Prostate gland (tissue), 2 donors: Measurements from ENCODE around the gene MSX1. TPM values are rescaled to one million over a fixed set of nuclear protein-coding genes. Genes with fewer than 3 reads are reported as not detected.

ENCODE experiments used
- DNase-seq: peaks from one replicate; pipeline ENCODE4 v3.0.0-alpha.2; 2019; ENCODE audit warnings: low spot score
- H3K27ac ChIP-seq, 2 donors: fragments of 200-600 bp; sonication (generic); 2 replicates each; pipeline ENCODE4 v1.5.1; 2017 to 2019
- H3K27me3 ChIP-seq: fragments of 200-600 bp; sonication (generic); replicated peaks from 2 replicates; pipeline ENCODE4 v1.5.1; 2019; ENCODE audit not compliant: insufficient read depth
- H3K36me3 ChIP-seq, 2 donors: fragments of 200-600 bp; sonication (generic); 1 replicate in 1 of 2; 2 replicates in 1 of 2; pipeline versions ENCODE4 v1.5.1 to v1.8.1; 2017 to 2019
- H3K4me1 ChIP-seq: fragments of 200-600 bp; sonication (generic); replicated peaks from 2 replicates; pipeline ENCODE4 v1.5.1; 2019
- H3K4me3 ChIP-seq, 2 donors: fragments of 200-600 bp; sonication (generic); 2 replicates each; pipeline ENCODE4 v1.5.1; 2017 to 2019
- H3K9me3 ChIP-seq: fragments of 200-600 bp; sonication (generic); 2 replicates; pipeline ENCODE4 v1.5.1; 2017
- CTCF ChIP-seq, 4 experiments: fragments of 200-600 bp in 2 of 4; fragments of 450-650 bp in 2 of 4; sonication (generic) in 2 of 4; IDR thresholded peaks; 1 replicate in 3 of 4; 2 replicates in 1 of 4; pipeline ENCODE4 v1.5.1; 2016 to 2019; ENCODE audit warnings: antibody characterized with exemption in 4 of 4, mild to moderate bottlenecking in 2 of 4, moderate library complexity in 2 of 4
- POLR2A ChIP-seq: fragments of 450-650 bp; IDR thresholded peaks from one replicate; pipeline ENCODE4 v1.6.1; 2016; ENCODE audit warnings: antibody characterized with exemption, mild to moderate bottlenecking
- POLR2AphosphoS5 ChIP-seq: sonication (generic); formaldehyde crosslinking; IDR thresholded peaks from one replicate; pipeline ENCODE4 v1.6.1; 2017; ENCODE audit warnings: antibody characterized with exemption
- WGBS: methylation state at CpG from one replicate; pipeline ENCODE4 v1.1.5; 2018; 5-methylcytosine and 5-hydroxymethylcytosine counted together
- intact Hi-C: fragments of 100-400 bp; cut with DNase I; formaldehyde crosslinking; loops from one replicate; pipeline ENCODE4 v1.14.2; 2022
- total RNA-seq, 2 donors: library from RNA; depleted of rRNA; stranded (reverse); fragments of >200 nt; gene quantifications; one replicate each; pipeline ENCODE4 v1.1.0, GENCODE V29; 2016

Gene MSX1
- total RNA-seq, 2 donors from 2014 or later = 2.2 to 4.2 TPM

DNA sequence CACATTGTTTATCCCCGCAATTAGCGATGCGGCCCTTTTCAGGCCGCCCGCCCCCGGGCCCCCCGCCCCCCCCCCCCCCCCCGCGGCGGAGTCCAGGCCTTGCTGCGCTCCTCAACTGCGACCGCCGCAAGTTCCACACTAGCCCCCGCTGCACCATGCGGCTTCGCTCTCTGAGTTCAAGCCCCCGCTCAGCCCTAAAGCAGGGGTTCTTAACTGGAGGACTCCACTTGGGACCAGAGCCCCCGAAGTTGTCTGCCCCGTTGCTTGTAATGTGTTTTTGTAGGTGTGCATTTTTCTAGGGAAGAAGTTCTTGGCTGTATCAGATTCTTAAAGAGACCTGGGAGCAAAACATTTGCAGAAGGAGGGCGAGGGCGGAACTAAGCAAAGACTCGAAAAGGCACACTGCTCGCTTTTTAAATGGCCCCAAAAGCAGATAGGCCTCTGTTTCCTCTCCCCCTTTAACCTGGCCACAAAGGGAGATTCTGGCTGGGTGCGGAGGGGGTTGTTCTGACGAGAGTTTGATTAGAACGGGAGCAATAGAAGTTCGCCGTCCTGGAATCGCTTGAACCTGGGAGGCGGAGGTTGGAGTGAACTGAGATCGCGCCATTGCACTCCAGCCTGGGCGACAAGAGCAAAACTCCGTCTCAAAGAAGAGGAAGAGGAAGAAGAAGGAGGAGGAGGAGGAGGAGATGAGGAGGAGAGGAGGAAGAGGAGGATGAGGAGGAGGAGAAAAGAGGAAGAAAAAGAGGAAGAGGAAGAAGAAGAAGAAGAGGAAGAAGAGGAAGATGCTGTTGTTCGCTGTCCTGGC, 2.3 kb upstream of the MSX1 start:
- H3K27me3 ChIP-seq = peaks cover 33% of the 10 kb centered on the region
- no peaks in the 10 kb centered on the region for H3K9me3 ChIP-seq
- no peaks in the 10 kb centered on the region for H3K36me3 ChIP-seq
- H3K27ac ChIP-seq = no peak overlapping the region
- TF ChIP-seq POLR2AphosphoS5 (no peak), POLR2A (no peak), CTCF (IDR thresholded peaks at IDR 0.05) (no peak)
- peaks cover 9% of the 10 kb centered on the region for H3K4me1 ChIP-seq
- intact Hi-C loops = no loop called here
- H3K4me3 ChIP-seq = peak overlapping the region in 1 of 2 donors; percentile 19
- WGBS = 35% methylated on average over 31 of the region's 36 CpGs
- no peak for DNase-seq

DNA sequence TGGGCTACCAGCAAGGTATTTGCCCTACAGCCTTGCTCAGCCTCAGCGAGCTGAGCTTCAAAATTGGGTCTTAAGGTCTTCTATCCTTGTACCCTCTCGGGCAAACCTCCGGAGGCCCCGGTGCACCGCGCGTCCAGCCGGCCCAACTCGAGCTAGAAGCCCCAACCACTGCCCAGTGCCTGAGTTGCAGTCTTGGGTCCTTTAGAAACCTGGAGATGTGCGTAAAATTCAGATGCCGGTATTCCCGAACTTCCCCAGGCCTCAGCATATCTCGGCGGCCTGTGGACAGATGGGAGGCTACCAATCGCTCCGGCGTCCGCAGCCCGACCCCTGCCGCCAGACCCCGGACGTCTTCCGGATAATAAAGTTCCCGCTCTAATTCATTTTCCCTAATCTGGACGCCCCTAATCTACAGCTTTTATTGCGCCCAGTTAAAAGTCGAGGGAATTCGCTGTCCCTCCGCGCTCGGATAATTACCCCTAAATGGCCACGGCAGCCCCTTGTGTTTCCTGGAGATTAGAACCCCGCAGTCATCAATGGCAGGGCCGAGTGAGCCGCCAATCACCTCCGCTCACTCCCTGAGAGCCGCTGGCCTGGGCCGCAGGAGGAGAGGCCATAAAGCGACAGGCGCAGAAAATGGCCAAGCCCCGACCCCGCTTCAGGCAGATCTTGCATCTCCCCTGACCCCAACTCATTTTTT, 1.5 kb upstream of the MSX1 start:
- intact Hi-C loops = no loop called here
- peaks cover 7% of the 10 kb centered on the region for H3K4me1 ChIP-seq
- WGBS = 60% methylated on average over 42 of the region's 42 CpGs
- DNase-seq = no peak
- H3K4me3 ChIP-seq = no peak overlapping the region
- TF ChIP-seq POLR2AphosphoS5 = no peak
- TF ChIP-seq POLR2A = no peak
- TF ChIP-seq CTCF (IDR thresholded peaks at IDR 0.05) = no peak
- H3K9me3 ChIP-seq = no peaks in the 10 kb centered on the region
- H3K36me3 ChIP-seq = no peaks in the 10 kb centered on the region
- H3K27ac ChIP-seq = no peak overlapping the region
- peaks cover 34% of the 10 kb centered on the region for H3K27me3 ChIP-seq

DNA sequence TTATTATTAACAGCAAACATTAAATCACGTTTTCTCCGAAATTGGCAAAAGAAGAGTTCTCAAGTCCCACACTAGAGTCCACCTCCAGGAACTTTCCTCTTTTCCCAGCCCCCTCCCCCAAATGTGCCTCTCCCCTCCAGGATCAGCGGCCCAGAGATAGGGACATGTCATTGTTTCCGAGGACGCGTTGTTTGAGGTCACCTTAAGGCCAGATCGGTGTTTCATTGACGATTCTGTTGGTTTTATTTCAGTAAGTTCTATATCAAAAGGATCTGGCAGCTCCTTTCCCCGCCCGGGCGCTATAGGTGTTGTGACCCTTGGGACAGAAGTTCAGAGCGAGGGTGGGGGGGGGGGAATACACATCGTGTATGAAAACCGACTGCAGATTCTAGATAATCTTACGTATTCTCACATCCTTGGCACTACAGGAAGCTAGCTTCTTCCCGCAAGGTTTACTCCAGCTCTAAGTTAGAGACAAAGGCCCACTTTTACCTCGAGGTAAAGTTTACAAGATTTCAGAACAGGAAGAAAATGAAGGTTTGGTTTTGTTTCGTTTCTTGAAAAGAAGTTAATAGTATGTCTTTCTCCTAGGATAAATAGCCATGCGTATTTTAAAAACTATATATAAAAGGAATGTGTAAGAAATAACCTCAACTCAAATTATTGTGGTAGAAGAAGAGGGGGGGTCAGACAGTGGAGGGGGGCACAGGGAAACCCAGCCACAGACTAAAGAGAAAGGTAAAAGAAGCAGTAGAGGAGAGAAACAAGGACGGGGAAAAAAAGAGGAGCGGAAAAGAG, 739 bp upstream of the MSX1 start:
- no peaks in the 10 kb centered on the region for H3K36me3 ChIP-seq
- peaks cover 33% of the 10 kb centered on the region for H3K27me3 ChIP-seq
- intact Hi-C loops = no loop called here
- H3K4me1 ChIP-seq = peaks cover 3% of the 10 kb centered on the region
- no peaks in the 10 kb centered on the region for H3K9me3 ChIP-seq
- no peak for DNase-seq
- H3K4me3 ChIP-seq = peak overlapping the region; percentile 48 to 53
- no peak overlapping the region for H3K27ac ChIP-seq
- TF ChIP-seq CTCF (IDR thresholded peaks at IDR 0.05) = no peak
- TF ChIP-seq POLR2A = no peak
- no peak for TF ChIP-seq POLR2AphosphoS5
- WGBS = 44% methylated on average over 21 of the region's 21 CpGs

GRCh38 chr4:4859799-4860599, 534 bp downstream of the MSX1 start:
- Histone ChIP-seq H3K36me3 (no peaks in the 10 kb centered on the region), H3K4me1 (peaks cover 3% of the 10 kb centered on the region), H3K9me3 (no peaks in the 10 kb centered on the region), H3K4me3 (peak overlapping the region; percentile 48 to 53), H3K27ac (peak overlapping the region; percentile 22 to 48), H3K27me3 (peaks cover 45% of the 10 kb centered on the region)
- TF ChIP-seq POLR2A (no peak), CTCF (IDR thresholded peaks at IDR 0.05) (no peak), POLR2AphosphoS5 (no peak)
- DNase-seq = no peak
- intact Hi-C loops = loop anchor here (5.0 kb wide), 1 partner anchor 368 kb away; no protein-coding TSS in a partner anchor
- WGBS = under 1% methylated on average over 35 of the region's 80 CpGs
